HepG2 (cell line): ENCODE measurements around the gene ARSB. TPM values are rescaled to one million over a fixed set of nuclear protein-coding genes. Genes with fewer than 3 reads are reported as not detected.
A peak's percentile ranks its signal among the peaks of the same experiment; 100 is the strongest.

Experiments used
- AHDC1 ChIP-seq: sonication (generic); formaldehyde crosslinking; IDR thresholded peaks from 2 replicates; pipeline ENCODE4 v1.5.1; 2020; ENCODE audit warnings: mild to moderate bottlenecking, missing genetic modification reagents, borderline replicate concordance
- AKAP8 ChIP-seq: sonication (generic); formaldehyde crosslinking; IDR thresholded peaks from 2 replicates; pipeline ENCODE4 v1.5.1; 2020; ENCODE audit warnings: mild to moderate bottlenecking, missing genetic modification reagents
- FOXK1 ChIP-seq: sonication (generic); formaldehyde crosslinking; IDR thresholded peaks from 2 replicates; pipeline ENCODE4 v1.4.0; 2020; ENCODE audit warnings: low read depth, missing genetic modification reagents, borderline replicate concordance
- MED1 ChIP-seq: sonication (generic); formaldehyde crosslinking; IDR thresholded peaks from 2 replicates; pipeline ENCODE4 v1.4.0; 2020; ENCODE audit warnings: missing genetic modification reagents
- MLX ChIP-seq: IDR thresholded peaks from 2 replicates; pipeline ENCODE4 v1.6.1; 2016
- NR0B2 ChIP-seq: sonication (generic); formaldehyde crosslinking; IDR thresholded peaks from 2 replicates; pipeline ENCODE4 v1.4.0; 2020; ENCODE audit warnings: mild to moderate bottlenecking, missing genetic modification reagents
- PITX1 ChIP-seq: sonication (generic); formaldehyde crosslinking; IDR thresholded peaks from 2 replicates; pipeline ENCODE4 v1.5.1; 2020; ENCODE audit warnings: mild to moderate bottlenecking, missing genetic modification reagents
- REXO4 ChIP-seq: sonication (generic); formaldehyde crosslinking; IDR thresholded peaks from 2 replicates; pipeline ENCODE4 v1.8.0; 2022; ENCODE audit warnings: missing genetic modification reagents, mild to moderate bottlenecking, borderline replicate concordance
- RXRA ChIP-seq: sonication (generic); formaldehyde crosslinking; IDR thresholded peaks from 2 replicates; pipeline ENCODE4 v1.5.1; 2020; ENCODE audit warnings: missing genetic modification reagents
- RXRB ChIP-seq: IDR thresholded peaks from 2 replicates; pipeline ENCODE4 v1.6.1; 2016; ENCODE audit warnings: borderline replicate concordance, missing genetic modification reagents, missing compliant biosample characterization
- SIX1 ChIP-seq: sonication (generic); formaldehyde crosslinking; IDR thresholded peaks from 2 replicates; pipeline ENCODE4 v1.4.0; 2020; ENCODE audit warnings: missing genetic modification reagents, borderline replicate concordance
- TMF1 ChIP-seq: sonication (generic); formaldehyde crosslinking; IDR thresholded peaks from 2 replicates; pipeline ENCODE4 v1.8.1; 2022; ENCODE audit warnings: low read depth, missing genetic modification reagents
- TRIM24 ChIP-seq: sonication (generic); formaldehyde crosslinking; IDR thresholded peaks from 2 replicates; pipeline ENCODE4 v1.8.0; 2022; ENCODE audit warnings: mild to moderate bottlenecking, missing genetic modification reagents
- YEATS4 ChIP-seq: sonication (generic); formaldehyde crosslinking; IDR thresholded peaks from 2 replicates; pipeline ENCODE4 v1.4.0; 2020; ENCODE audit warnings: missing genetic modification reagents, borderline replicate concordance
- YY1 ChIP-seq: IDR thresholded peaks from 2 replicates; pipeline ENCODE4 v1.6.1; 2011; ENCODE audit warnings: low read length, low read depth, moderate library complexity, mild to moderate bottlenecking; ENCODE audit not compliant: insufficient read depth, insufficient replicate concordance
- ZHX1 ChIP-seq: sonication (generic); formaldehyde crosslinking; IDR thresholded peaks from 2 replicates; pipeline ENCODE4 v1.8.1; 2022; ENCODE audit warnings: low read depth, mild to moderate bottlenecking, missing genetic modification reagents
- ZNF20 ChIP-seq: sonication (generic); formaldehyde crosslinking; IDR thresholded peaks from 2 replicates; pipeline ENCODE4 v1.4.0; 2020; ENCODE audit warnings: mild to moderate bottlenecking, moderate library complexity, missing genetic modification reagents
- ZNF34 ChIP-seq: sonication (generic); formaldehyde crosslinking; IDR thresholded peaks from 2 replicates; pipeline ENCODE4 v1.4.0; 2020; ENCODE audit warnings: mild to moderate bottlenecking, missing genetic modification reagents, borderline replicate concordance
- ZNF772 ChIP-seq: sonication (generic); formaldehyde crosslinking; IDR thresholded peaks from 2 replicates; pipeline ENCODE4 v1.5.0; 2020; ENCODE audit warnings: mild to moderate bottlenecking, missing genetic modification reagents
- ZSCAN12 ChIP-seq: sonication (generic); formaldehyde crosslinking; IDR thresholded peaks from 2 replicates; pipeline ENCODE4 v1.9.0; 2021; ENCODE audit warnings: mild to moderate bottlenecking, missing genetic modification reagents
- polyA plus RNA-seq, 8 experiments: library from polyadenylated mRNA; depleted of rRNA in 3 of 8; stranded (reverse) in 7 of 8; unstranded in 1 of 8; fragments of >200 nt; fragmentation: Illumina TruSeq in 4 of 8; extraction: Trizol in 4 of 8; gene quantifications; 2 replicates each; pipeline versions ENCODE4 v1.2.1 to v1.2.3, GENCODE V29; 2011 to 2016; ENCODE audit warnings: low read depth in 4 of 8, missing spikeins in 1 of 8, mixed read lengths in 1 of 8; ENCODE audit not compliant: insufficient read depth in 1 of 8
- total RNA-seq, 5 experiments: library from RNA; depleted of rRNA; stranded (reverse); fragments of >200 nt; fragmentation: Illumina TruSeq; extraction: Trizol; gene quantifications; 2 replicates each; pipeline ENCODE4 v1.2.3, GENCODE V29; 2016; ENCODE audit warnings: low read depth in 1 of 5

ARSB gene
- total and polyA plus RNA-seq, 2 of the 13 experiments (the other 11 are each of a cell fraction or from before 2014, with no cell fraction given) = 52.6 to 66.4 TPM

- 0 out of 2 replicates have a peak, but pooled peaks have one; percentile 44 for TF ChIP-seq PITX1 (CRISPR knock-in tag)
- no peak for TF ChIP-seq REXO4
- no peak for TF ChIP-seq ZNF20 (CRISPR knock-in tag)
- no peak for TF ChIP-seq TRIM24 (CRISPR knock-in tag)
- TF ChIP-seq RXRB (CRISPR knock-in tag) = peak; percentile 96
- TF ChIP-seq FOXK1 (CRISPR knock-in tag) = peak; percentile 68; the same call in 1 of the 2 replicates
- TF ChIP-seq ZSCAN12 = no peak
- no peak for TF ChIP-seq AKAP8 (CRISPR knock-in tag)
- TF ChIP-seq ZHX1 = no peak
- no peak for TF ChIP-seq TMF1 (CRISPR knock-in tag)
- peak; percentile 51 for TF ChIP-seq MLX (CRISPR knock-in tag)
- peak; percentile 83 for TF ChIP-seq MED1
- no peak for TF ChIP-seq ZNF772 (CRISPR knock-in tag)
- TF ChIP-seq RXRA = peak; percentile 18; the same call in 1 of the 2 replicates
- peak; percentile 3 for TF ChIP-seq YY1
- TF ChIP-seq SIX1 = no peak
- TF ChIP-seq AHDC1 = peak; percentile 83; the same call in 1 of the 2 replicates
- 0 out of 2 replicates have a peak, but pooled peaks have one; percentile 52 for TF ChIP-seq YEATS4 (CRISPR knock-in tag)
- no peak for TF ChIP-seq ZNF34 (CRISPR knock-in tag)
- no peak for TF ChIP-seq NR0B2 (CRISPR knock-in tag)
These were observed 45.8 kb upstream of the ARSB start (continued) for GRCh38 chr5:79030663-79031484.
